HK-2 (cell line): ENCODE results near the gene PIMREG.

Experiments
- DNase-seq: peaks from one replicate; pipeline ENCODE4 v3.0.0-alpha.2; 2018; ENCODE audit not compliant: unreplicated experiment

The PIMREG gene

GRCh38 chr17:6498901-6499540, 54.8 kb downstream of the PIMREG start:
- DNase-seq: no peak
